Suprapubic skin (tissue), 4 donors: ENCODE data around the gene GDPD3.

ENCODE experiments used
- POLR2A ChIP-seq, 2 donors: fragments of 450-650 bp; IDR thresholded peaks; one replicate each; pipeline ENCODE4 v1.6.1; 2017; ENCODE audit warnings: antibody characterized with exemption in 2 of 2, mild to moderate bottlenecking in 2 of 2, moderate library complexity in 2 of 2
- POLR2AphosphoS5 ChIP-seq, 3 donors: sonication (generic); formaldehyde crosslinking; IDR thresholded peaks; one replicate each; pipeline ENCODE4 v1.6.1; 2017; ENCODE audit warnings: antibody characterized with exemption in 3 of 3
- TF ChIP-seq, protein P1 (sequence below), 2 donors: fragments of 200-600 bp in 1 of 2; fragments of 450-650 bp in 1 of 2; sonication (generic) in 1 of 2; IDR thresholded peaks; one replicate each; pipeline ENCODE4 v1.5.1; 2016 to 2019; ENCODE audit warnings: antibody characterized with exemption in 2 of 2, mild to moderate bottlenecking in 1 of 2, moderate library complexity in 1 of 2

- TF ChIP-seq POLR2AphosphoS5 (IDR thresholded peaks at IDR 0.05) (no peak), POLR2A (IDR thresholded peaks at IDR 0.05) (no peak)
- TF ChIP-seq, protein P1, sequence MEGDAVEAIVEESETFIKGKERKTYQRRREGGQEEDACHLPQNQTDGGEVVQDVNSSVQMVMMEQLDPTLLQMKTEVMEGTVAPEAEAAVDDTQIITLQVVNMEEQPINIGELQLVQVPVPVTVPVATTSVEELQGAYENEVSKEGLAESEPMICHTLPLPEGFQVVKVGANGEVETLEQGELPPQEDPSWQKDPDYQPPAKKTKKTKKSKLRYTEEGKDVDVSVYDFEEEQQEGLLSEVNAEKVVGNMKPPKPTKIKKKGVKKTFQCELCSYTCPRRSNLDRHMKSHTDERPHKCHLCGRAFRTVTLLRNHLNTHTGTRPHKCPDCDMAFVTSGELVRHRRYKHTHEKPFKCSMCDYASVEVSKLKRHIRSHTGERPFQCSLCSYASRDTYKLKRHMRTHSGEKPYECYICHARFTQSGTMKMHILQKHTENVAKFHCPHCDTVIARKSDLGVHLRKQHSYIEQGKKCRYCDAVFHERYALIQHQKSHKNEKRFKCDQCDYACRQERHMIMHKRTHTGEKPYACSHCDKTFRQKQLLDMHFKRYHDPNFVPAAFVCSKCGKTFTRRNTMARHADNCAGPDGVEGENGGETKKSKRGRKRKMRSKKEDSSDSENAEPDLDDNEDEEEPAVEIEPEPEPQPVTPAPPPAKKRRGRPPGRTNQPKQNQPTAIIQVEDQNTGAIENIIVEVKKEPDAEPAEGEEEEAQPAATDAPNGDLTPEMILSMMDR (IDR thresholded peaks at IDR 0.05): no peak
These were observed 3.2 kb upstream of the GDPD3 start for GRCh38 chr16:30116291-30117207.
